Measurements from ENCODE around the gene PCDH1.

The PCDH1 gene

GRCh38 chr5:141805874-141806595 lies 72.2 kb downstream of the PCDH1 start:
- no peak for DNase-seq

GRCh38 chr5:141804475-141804874 lies 73.7 kb downstream of the PCDH1 start:
- no peak for DNase-seq
